Right atrium auricular region (tissue), 2 donors: Measurements from ENCODE around the gene C2CD3. TPM values are rescaled to one million over a fixed set of nuclear protein-coding genes. Genes with fewer than 3 reads are reported as not detected.

ENCODE experiments used
- DNase-seq: peaks from one replicate; pipeline ENCODE4 v3.0.0-alpha.2; 2019; ENCODE audit warnings: low spot score
- H3K27ac ChIP-seq, 2 donors: fragments of 200-600 bp; sonication (generic); 1 replicate in 1 of 2; 2 replicates in 1 of 2; pipeline ENCODE4 v1.5.1; 2016 to 2019
- H3K27me3 ChIP-seq, 2 donors: fragments of 200-600 bp; sonication (generic); one replicate each; pipeline versions ENCODE4 v1.5.1 to v1.6.0; 2017 to 2019
- H3K36me3 ChIP-seq: fragments of 200-600 bp; sonication (generic); one replicate; pipeline ENCODE4 v1.5.1; 2016
- H3K4me1 ChIP-seq, 2 donors: fragments of 200-600 bp; sonication (generic); one replicate each; pipeline versions ENCODE4 v1.5.1 to v1.6.0; 2017 to 2019
- H3K4me3 ChIP-seq, 2 donors: fragments of 200-600 bp; sonication (generic); 1 replicate in 1 of 2; 2 replicates in 1 of 2; pipeline ENCODE4 v1.5.1; 2017 to 2019; ENCODE audit warnings: mild to moderate bottlenecking in 1 of 2, moderate library complexity in 1 of 2
- H3K9me3 ChIP-seq, 2 donors: fragments of 200-600 bp; sonication (generic); one replicate each; pipeline ENCODE4 v1.5.1; 2019
- total RNA-seq, 2 donors: library from RNA; depleted of rRNA; stranded (reverse); fragments of >200 nt; gene quantifications; one replicate each; pipeline ENCODE4 v1.1.0, GENCODE V29; 2016
- TF ChIP-seq, protein P1 (sequence below), 2 donors: fragments of 200-600 bp; sonication (generic); IDR thresholded peaks; one replicate each; pipeline ENCODE4 v1.5.1; 2019; ENCODE audit warnings: antibody characterized with exemption in 2 of 2

C2CD3 gene
- total RNA-seq, 2 donors from 2014 or later, result 15.0 to 15.4 TPM

- H3K4me3 ChIP-seq, result no peak overlapping the region
- H3K27ac ChIP-seq, result no peak overlapping the region
- no peak for DNase-seq
- H3K4me1 ChIP-seq, result no peaks in the 10 kb centered on the region
- no peaks in the 10 kb centered on the region for H3K9me3 ChIP-seq
- TF ChIP-seq, protein P1, sequence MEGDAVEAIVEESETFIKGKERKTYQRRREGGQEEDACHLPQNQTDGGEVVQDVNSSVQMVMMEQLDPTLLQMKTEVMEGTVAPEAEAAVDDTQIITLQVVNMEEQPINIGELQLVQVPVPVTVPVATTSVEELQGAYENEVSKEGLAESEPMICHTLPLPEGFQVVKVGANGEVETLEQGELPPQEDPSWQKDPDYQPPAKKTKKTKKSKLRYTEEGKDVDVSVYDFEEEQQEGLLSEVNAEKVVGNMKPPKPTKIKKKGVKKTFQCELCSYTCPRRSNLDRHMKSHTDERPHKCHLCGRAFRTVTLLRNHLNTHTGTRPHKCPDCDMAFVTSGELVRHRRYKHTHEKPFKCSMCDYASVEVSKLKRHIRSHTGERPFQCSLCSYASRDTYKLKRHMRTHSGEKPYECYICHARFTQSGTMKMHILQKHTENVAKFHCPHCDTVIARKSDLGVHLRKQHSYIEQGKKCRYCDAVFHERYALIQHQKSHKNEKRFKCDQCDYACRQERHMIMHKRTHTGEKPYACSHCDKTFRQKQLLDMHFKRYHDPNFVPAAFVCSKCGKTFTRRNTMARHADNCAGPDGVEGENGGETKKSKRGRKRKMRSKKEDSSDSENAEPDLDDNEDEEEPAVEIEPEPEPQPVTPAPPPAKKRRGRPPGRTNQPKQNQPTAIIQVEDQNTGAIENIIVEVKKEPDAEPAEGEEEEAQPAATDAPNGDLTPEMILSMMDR (IDR thresholded peaks at IDR 0.05), result no peak
- peaks cover 19% of the 10 kb centered on the region for H3K36me3 ChIP-seq
- H3K27me3 ChIP-seq, result no peaks in the 10 kb centered on the region
Measured at GRCh38 chr11:74050465-74050864, 120.3 kb downstream of the C2CD3 start.

GRCh38 chr11:74048993-74049392 is 121.8 kb downstream of the C2CD3 start:
- Histone ChIP-seq H3K9me3 (no peaks in the 10 kb centered on the region), H3K27ac (no peak overlapping the region), H3K36me3 (peaks cover 19% of the 10 kb centered on the region), H3K4me1 (no peaks in the 10 kb centered on the region), H3K4me3 (no peak overlapping the region), H3K27me3 (no peaks in the 10 kb centered on the region)
- DNase-seq, result no peak
- TF ChIP-seq, protein P1 (IDR thresholded peaks at IDR 0.05), result no peak

DNA sequence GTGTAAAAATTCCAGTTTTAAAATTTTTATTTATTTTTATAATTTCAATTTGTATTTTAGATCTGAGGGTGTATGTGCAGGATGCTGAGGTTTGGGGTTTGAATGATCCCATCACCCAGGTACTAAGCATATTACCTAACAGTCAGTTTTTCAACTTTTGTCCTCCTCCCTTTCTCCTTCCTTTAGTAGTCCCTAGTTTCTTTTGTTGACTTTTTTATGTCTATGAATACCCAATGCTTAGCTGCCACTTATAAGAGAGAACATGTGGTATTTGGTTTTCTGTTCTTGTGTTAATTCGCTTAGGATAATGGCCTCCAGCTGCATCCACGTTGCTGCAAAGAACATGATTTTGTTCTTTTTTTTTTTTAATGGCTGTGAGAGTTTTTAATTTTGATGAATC is 126.3 kb downstream of the C2CD3 start:
- no peak for DNase-seq
- Histone ChIP-seq H3K27me3 (no peaks in the 10 kb centered on the region), H3K4me1 (no peaks in the 10 kb centered on the region), H3K36me3 (peaks cover 31% of the 10 kb centered on the region), H3K27ac (no peak overlapping the region), H3K9me3 (no peaks in the 10 kb centered on the region), H3K4me3 (no peak overlapping the region)
- TF ChIP-seq, protein P1 (IDR thresholded peaks at IDR 0.05), result no peak

GRCh38 chr11:74043450-74043849 is 127.4 kb downstream of the C2CD3 start:
- Histone ChIP-seq H3K27ac (no peak overlapping the region), H3K9me3 (no peaks in the 10 kb centered on the region), H3K4me1 (no peaks in the 10 kb centered on the region), H3K4me3 (no peak overlapping the region), H3K27me3 (no peaks in the 10 kb centered on the region), H3K36me3 (peaks cover 29% of the 10 kb centered on the region)
- TF ChIP-seq, protein P1 (IDR thresholded peaks at IDR 0.05), result no peak
- DNase-seq, result no peak

DNA sequence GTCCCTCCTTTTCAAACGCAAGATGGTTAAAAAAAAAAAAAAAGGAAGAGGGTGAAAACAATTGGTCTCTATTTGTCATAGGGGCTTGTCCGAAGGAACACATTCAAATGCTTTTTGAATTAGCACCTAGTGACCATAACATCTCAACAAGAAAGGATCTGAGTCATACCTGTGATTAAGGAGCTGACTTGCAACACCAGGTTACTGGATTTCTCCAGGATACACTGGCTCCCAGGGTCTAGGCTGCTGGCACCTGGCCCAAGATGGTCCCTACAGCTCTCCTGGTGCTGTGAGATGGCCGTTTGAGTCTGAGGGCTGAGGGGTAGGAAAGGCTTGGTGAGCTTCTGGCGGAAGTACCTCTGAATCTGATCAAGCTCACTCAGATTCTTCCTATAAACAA is 133.5 kb downstream of the C2CD3 start:
- H3K27me3 ChIP-seq, result no peaks in the 10 kb centered on the region
- DNase-seq, result no peak
- TF ChIP-seq, protein P1 (IDR thresholded peaks at IDR 0.05), result no peak
- peaks cover 48% of the 10 kb centered on the region for H3K36me3 ChIP-seq
- no peak overlapping the region for H3K4me3 ChIP-seq
- no peaks in the 10 kb centered on the region for H3K4me1 ChIP-seq
- H3K27ac ChIP-seq, result no peak overlapping the region
- H3K9me3 ChIP-seq, result no peaks in the 10 kb centered on the region

DNA sequence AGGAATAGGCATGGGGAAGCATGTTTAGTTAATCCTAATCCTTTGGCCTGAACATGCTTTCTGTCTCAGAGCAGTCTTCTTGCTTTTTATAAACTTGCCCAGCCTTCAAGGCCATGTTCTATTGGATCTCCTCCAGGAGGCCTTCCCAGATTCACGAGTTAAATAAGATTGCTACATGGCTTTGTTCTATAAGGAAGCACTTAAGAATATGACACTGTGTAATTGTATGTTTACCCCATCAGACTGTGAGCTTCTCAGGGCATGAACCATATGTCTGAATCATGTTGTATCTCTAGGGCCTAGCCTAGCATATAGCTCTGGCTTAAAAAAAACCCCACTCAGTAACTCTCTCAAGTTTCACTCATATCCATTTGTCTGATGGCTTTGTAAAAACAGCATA is 135.5 kb downstream of the C2CD3 start:
- Histone ChIP-seq H3K9me3 (no peaks in the 10 kb centered on the region), H3K4me3 (no peak overlapping the region), H3K36me3 (peaks cover 38% of the 10 kb centered on the region), H3K4me1 (no peaks in the 10 kb centered on the region), H3K27ac (no peak overlapping the region), H3K27me3 (no peaks in the 10 kb centered on the region)
- TF ChIP-seq, protein P1 (IDR thresholded peaks at IDR 0.05), result no peak
- DNase-seq, result no peak
